Osteoblast (primary cell): ENCODE results near the gene EMILIN3. TPM values are rescaled to one million over a fixed set of nuclear protein-coding genes. Genes with fewer than 3 reads are reported as not detected.

Experiments
- DNase-seq: peaks from one replicate; pipeline ENCODE4 v3.0.0; 2011; ENCODE audit warnings: low spot score, mixed read lengths; ENCODE audit not compliant: insufficient read length; ENCODE audit errors: missing footprints
- H2AFZ ChIP-seq: 2 replicates; pipeline ENCODE4 v1.6.0; 2011; ENCODE audit warnings: mild to moderate bottlenecking, low read length
- H3K27ac ChIP-seq: 2 replicates; pipeline ENCODE4 v1.5.1; 2011; ENCODE audit warnings: mild to moderate bottlenecking, low read depth, low read length, moderate library complexity
- H3K27me3 ChIP-seq: 2 replicates; pipeline ENCODE4 v1.6.0; 2012; ENCODE audit warnings: mild to moderate bottlenecking, control low read depth, inconsistent platforms, low read length, moderate library complexity; ENCODE audit not compliant: insufficient read depth
- H3K36me3 ChIP-seq: 2 replicates; pipeline ENCODE4 v1.5.1; 2011; ENCODE audit warnings: mild to moderate bottlenecking, low read length, control low read depth, moderate library complexity; ENCODE audit not compliant: insufficient read depth
- H3K4me1 ChIP-seq: 2 replicates; pipeline ENCODE4 v1.5.1; 2011; ENCODE audit warnings: mild to moderate bottlenecking, low read length, control low read depth, moderate library complexity; ENCODE audit not compliant: insufficient read depth
- H3K4me2 ChIP-seq: 2 replicates; pipeline ENCODE4 v1.6.0; 2011; ENCODE audit warnings: mild to moderate bottlenecking, low read length; ENCODE audit not compliant: insufficient read depth
- H3K4me3 ChIP-seq: fragments of 200-600 bp; sonication (generic); 3 replicates; pipeline ENCODE4 v1.5.1; 2012; ENCODE audit warnings: mild to moderate bottlenecking, low read length, inconsistent platforms; ENCODE audit not compliant: insufficient read depth
- H3K79me2 ChIP-seq: 2 replicates; pipeline ENCODE4 v1.6.0; 2012; ENCODE audit warnings: mild to moderate bottlenecking, low read length, control low read depth, inconsistent platforms; ENCODE audit not compliant: insufficient read depth
- H3K9me3 ChIP-seq: 2 replicates; pipeline ENCODE4 v1.5.1; 2011; ENCODE audit warnings: low read depth, low read length, control low read depth
- H4K20me1 ChIP-seq: 2 replicates; pipeline ENCODE4 v1.6.0; 2012; ENCODE audit warnings: mild to moderate bottlenecking, low read length, control low read depth; ENCODE audit not compliant: insufficient read depth
- CTCF ChIP-seq: IDR thresholded peaks from 2 replicates; pipeline ENCODE4 v1.5.1; 2011; ENCODE audit warnings: mild to moderate bottlenecking, low read depth, low read length, moderate library complexity; ENCODE audit errors: extremely low read depth
- total RNA-seq: library from RNA; depleted of rRNA; stranded (reverse); fragments of >200 nt; gene quantifications from 2 replicates; pipeline ENCODE4 v1.2.3, GENCODE V29; 2012

The EMILIN3 gene
- total RNA-seq, 1 donor: not detected

DNA sequence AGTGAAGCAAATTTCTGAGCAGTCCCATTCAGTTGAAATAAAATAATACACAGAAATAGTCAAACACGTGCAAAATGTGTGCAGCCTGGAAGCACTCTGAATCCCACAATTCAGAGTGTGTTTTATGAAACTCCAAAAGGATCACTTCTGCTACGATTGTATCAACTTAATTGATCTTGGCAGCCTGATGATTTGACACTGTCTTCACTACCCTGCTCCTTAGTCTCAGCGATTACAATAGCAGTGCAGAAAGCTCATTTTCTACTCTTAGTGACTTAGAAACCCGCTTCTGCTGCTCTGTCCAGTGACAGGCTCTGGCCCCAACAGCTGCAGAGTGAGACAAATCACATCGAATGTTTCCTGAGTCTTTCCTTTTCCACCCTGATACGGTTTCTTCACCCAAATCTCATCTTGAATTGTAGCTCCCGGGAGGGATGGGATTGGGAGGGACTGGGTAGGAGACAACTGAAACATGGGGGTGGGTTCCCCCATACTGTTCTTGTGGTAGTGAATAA is 16.2 kb upstream of the EMILIN3 start:
- no peak overlapping the region for H3K27ac ChIP-seq
- H3K4me3 ChIP-seq: no peak overlapping the region
- peak; percentile 36 for DNase-seq
- H3K4me2 ChIP-seq: no peak overlapping the region
- no peaks in the 10 kb centered on the region for H4K20me1 ChIP-seq
- no peaks in the 10 kb centered on the region for H3K36me3 ChIP-seq
- H3K79me2 ChIP-seq: no peaks in the 10 kb centered on the region
- no peak for TF ChIP-seq CTCF
- peaks cover 10% of the 10 kb centered on the region for H3K27me3 ChIP-seq
- no peaks in the 10 kb centered on the region for H3K4me1 ChIP-seq
- no peaks in the 10 kb centered on the region for H3K9me3 ChIP-seq
- no peak overlapping the region for H2AFZ ChIP-seq

DNA sequence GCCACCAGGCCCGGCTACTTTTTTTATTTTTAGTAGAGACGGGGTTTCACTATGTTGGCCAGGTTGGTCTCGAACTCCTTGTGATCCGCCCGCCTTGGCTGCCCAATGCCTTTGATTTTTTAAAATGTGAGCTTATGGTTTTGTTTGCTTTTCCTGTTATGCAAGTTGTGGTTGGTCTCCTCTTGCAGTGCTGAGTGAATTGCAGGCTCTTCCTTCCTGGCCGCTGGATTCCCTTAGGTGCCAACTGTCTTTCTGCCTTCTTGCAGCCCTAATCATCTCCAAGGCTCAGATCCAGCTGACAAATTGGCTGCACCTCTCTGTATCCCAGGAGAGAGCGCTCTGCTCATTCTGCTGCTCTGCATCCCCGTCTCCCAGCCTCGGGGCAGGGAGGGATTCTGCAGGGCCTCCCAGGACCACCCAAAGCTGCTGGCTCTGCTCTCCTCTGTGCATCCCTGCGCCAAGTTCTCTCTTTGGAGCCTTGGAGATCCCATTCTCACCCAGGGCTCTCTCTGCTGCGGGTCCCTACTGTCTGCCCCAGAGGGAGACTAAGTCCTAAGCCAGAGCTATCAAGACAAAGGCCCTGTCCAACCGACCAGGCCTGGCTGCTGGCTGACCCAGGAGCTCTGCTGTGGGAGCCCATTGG is 14.1 kb upstream of the EMILIN3 start:
- peak; percentile 35 for DNase-seq
- H3K4me3 ChIP-seq: no peak overlapping the region
- peaks cover 10% of the 10 kb centered on the region for H3K27me3 ChIP-seq
- no peaks in the 10 kb centered on the region for H3K4me1 ChIP-seq
- H3K36me3 ChIP-seq: no peaks in the 10 kb centered on the region
- H3K9me3 ChIP-seq: no peaks in the 10 kb centered on the region
- no peaks in the 10 kb centered on the region for H3K79me2 ChIP-seq
- no peak for TF ChIP-seq CTCF
- H4K20me1 ChIP-seq: no peaks in the 10 kb centered on the region
- H3K4me2 ChIP-seq: no peak overlapping the region
- no peak overlapping the region for H3K27ac ChIP-seq
- H2AFZ ChIP-seq: no peak overlapping the region

DNA sequence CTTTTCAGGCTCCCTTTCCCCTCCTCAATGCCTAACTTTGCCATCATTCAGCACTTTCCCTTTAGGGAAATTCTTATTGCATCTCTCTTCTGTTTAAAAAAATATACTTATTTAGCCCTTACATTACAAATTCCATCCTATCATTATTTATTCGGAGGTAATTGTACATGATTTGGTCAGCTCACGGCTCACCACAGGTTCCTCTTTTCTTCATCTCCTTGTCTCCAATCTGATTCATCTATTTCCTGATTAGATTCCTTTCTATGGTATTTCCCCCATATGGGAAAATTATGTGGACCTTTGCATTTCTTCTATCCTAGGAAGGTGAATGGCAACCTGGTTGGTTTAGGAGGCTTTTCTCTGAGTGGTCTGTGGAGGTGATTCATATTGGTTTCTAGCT is 12.9 kb upstream of the EMILIN3 start:
- no peak overlapping the region for H3K4me2 ChIP-seq
- no peaks in the 10 kb centered on the region for H4K20me1 ChIP-seq
- H3K36me3 ChIP-seq: no peaks in the 10 kb centered on the region
- no peak overlapping the region for H3K27ac ChIP-seq
- H3K4me1 ChIP-seq: no peaks in the 10 kb centered on the region
- peak; percentile 35 for DNase-seq
- H3K4me3 ChIP-seq: no peak overlapping the region
- H3K9me3 ChIP-seq: no peaks in the 10 kb centered on the region
- H2AFZ ChIP-seq: no peak overlapping the region
- no peak for TF ChIP-seq CTCF
- H3K79me2 ChIP-seq: no peaks in the 10 kb centered on the region
- H3K27me3 ChIP-seq: peaks cover 8% of the 10 kb centered on the region

DNA sequence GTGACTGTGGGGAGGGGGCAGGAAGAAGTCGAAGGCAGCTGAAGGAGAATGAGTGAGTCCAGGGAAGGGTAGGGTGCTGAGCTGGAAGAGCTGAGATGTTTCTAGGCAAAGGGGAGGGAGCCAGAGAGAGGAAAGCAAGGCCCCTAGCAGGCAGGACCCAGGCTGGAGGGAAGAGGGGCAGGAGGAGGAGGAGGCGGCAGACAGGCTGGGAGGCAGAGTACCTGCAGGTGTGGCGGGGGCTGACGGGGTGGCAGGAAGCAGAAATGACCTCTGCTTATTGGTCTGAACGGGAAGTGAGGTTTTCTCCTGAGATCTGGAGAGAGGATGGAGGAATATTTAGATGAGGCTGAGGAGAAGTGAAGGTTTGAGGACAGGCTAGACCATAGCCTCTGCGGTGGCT is 10.7 kb upstream of the EMILIN3 start:
- DNase-seq: peak; percentile 31
- Histone ChIP-seq H3K27me3 (peaks cover 4% of the 10 kb centered on the region), H3K27ac (no peak overlapping the region), H3K36me3 (no peaks in the 10 kb centered on the region), H3K4me3 (no peak overlapping the region), H4K20me1 (no peaks in the 10 kb centered on the region), H2AFZ (no peak overlapping the region), H3K4me1 (no peaks in the 10 kb centered on the region), H3K9me3 (no peaks in the 10 kb centered on the region), H3K79me2 (no peaks in the 10 kb centered on the region), H3K4me2 (no peak overlapping the region)
- TF ChIP-seq CTCF: no peak
